CD4-positive, alpha-beta memory T cell (primary cell): ENCODE data around the gene KIAA1614. TPM values are rescaled to one million over a fixed set of nuclear protein-coding genes. Genes with fewer than 3 reads are reported as not detected.

Experiments
- CTCF ChIA-PET: fragments of 350-600 bp; sonication (Branson Sonifier 250); formaldehyde crosslinking; loops from one replicate; lab custom pipeline; 2021; ENCODE audit warnings: inconsistent platforms; ENCODE audit not compliant: partially characterized antibody; lab: Charles Lee
- POLR2A ChIA-PET: fragments of 350-600 bp; sonication (Branson Sonifier 250); formaldehyde crosslinking; loops from one replicate; lab custom pipeline; 2021; ENCODE audit not compliant: partially characterized antibody; lab: Charles Lee
- DNase-seq, 5 donors: peaks; one replicate each; pipeline versions ENCODE4 v3.0.0 to v3.0.0-alpha.2; 2020 to 2022; ENCODE audit warnings: mixed read lengths in 1 of 5
- H3K27ac ChIP-seq: one replicate; pipeline ENCODE4 v1.7.0; 2013; ENCODE audit warnings: low read depth, low read length
- H3K27me3 ChIP-seq: 2 replicates; pipeline ENCODE4 v1.7.0; 2013; ENCODE audit warnings: mild to moderate bottlenecking, low read length, moderate library complexity; ENCODE audit not compliant: insufficient read depth
- H3K36me3 ChIP-seq: 2 replicates; pipeline ENCODE4 v1.7.0; 2013; ENCODE audit warnings: mild to moderate bottlenecking, low read length, moderate library complexity; ENCODE audit not compliant: insufficient read depth
- H3K4me1 ChIP-seq: 2 replicates; pipeline ENCODE4 v1.7.0; 2013; ENCODE audit warnings: mild to moderate bottlenecking, low read length, moderate library complexity; ENCODE audit not compliant: insufficient read depth
- H3K4me3 ChIP-seq, 2 donors: one replicate each; pipeline ENCODE4 v1.7.0; 2013; ENCODE audit warnings: low read length in 2 of 2, mild to moderate bottlenecking in 1 of 2
- H3K9me3 ChIP-seq, 2 donors: one replicate each; pipeline ENCODE4 v1.7.0; 2013; ENCODE audit warnings: low read length in 2 of 2, control low read depth in 1 of 2; ENCODE audit not compliant: control insufficient read depth in 1 of 2
- H3K27ac Mint-ChIP-seq, 7 donors: one replicate each; pipeline ENCODE4 v1.8.0; 2020 to 2021; ENCODE audit warnings: mixed read lengths in 7 of 7, mild to moderate bottlenecking in 6 of 7, inconsistent platforms in 3 of 7, moderate library complexity in 3 of 7
- H3K27me3 Mint-ChIP-seq, 2 donors: one replicate each; pipeline ENCODE4 v1.8.0; 2020 to 2021; ENCODE audit warnings: mixed read lengths in 2 of 2
- H3K36me3 Mint-ChIP-seq, 2 donors: one replicate each; pipeline ENCODE4 v1.8.0; 2020 to 2021; ENCODE audit warnings: mixed read lengths in 2 of 2, inconsistent platforms in 1 of 2, mild to moderate bottlenecking in 1 of 2
- H3K4me1 Mint-ChIP-seq, 4 donors: one replicate each; pipeline ENCODE4 v1.8.0; 2020 to 2021; ENCODE audit warnings: mixed read lengths in 4 of 4, mild to moderate bottlenecking in 1 of 4
- H3K4me3 Mint-ChIP-seq, 8 donors: one replicate each; pipeline ENCODE4 v1.8.0; 2020 to 2021; ENCODE audit warnings: mixed read lengths in 8 of 8, mild to moderate bottlenecking in 7 of 8, moderate library complexity in 6 of 8, inconsistent platforms in 3 of 8
- H3K9me3 Mint-ChIP-seq, 8 donors: one replicate each; pipeline ENCODE4 v1.8.0; 2020 to 2021; ENCODE audit warnings: mixed read lengths in 8 of 8, mild to moderate bottlenecking in 5 of 8, inconsistent platforms in 3 of 8, moderate library complexity in 1 of 8
- intact Hi-C: fragments of 100-400 bp; cut with micrococcal nuclease; formaldehyde crosslinking; loops from one replicate; pipeline ENCODE4 v1.15.1; 2023
- polyA plus RNA-seq, 2 donors: library from polyadenylated mRNA; unstranded; fragments of 300-500 nt; fragmentation: Illumina TruSeq; gene quantifications; one replicate each; pipeline ENCODE4 v1.2.3, GENCODE V29; 2021
- total RNA-seq, 2 experiments: library from RNA; stranded (reverse); gene quantifications; one replicate each; pipeline ENCODE4 v1.2.3, GENCODE V29; 2021

KIAA1614 gene
- total and polyA plus RNA-seq, 4 experiments from 2014 or later, result 0.12 to 0.61 TPM; not detected in 2

- POLR2A ChIA-PET, result interaction anchor here (0.8 kb wide), 1 partner anchor 39 kb away, joined by 3 read pairs; no protein-coding TSS in a partner anchor
These were observed 69.7 kb downstream of the KIAA1614 start for GRCh38 chr1:180982422-180982821.

DNA sequence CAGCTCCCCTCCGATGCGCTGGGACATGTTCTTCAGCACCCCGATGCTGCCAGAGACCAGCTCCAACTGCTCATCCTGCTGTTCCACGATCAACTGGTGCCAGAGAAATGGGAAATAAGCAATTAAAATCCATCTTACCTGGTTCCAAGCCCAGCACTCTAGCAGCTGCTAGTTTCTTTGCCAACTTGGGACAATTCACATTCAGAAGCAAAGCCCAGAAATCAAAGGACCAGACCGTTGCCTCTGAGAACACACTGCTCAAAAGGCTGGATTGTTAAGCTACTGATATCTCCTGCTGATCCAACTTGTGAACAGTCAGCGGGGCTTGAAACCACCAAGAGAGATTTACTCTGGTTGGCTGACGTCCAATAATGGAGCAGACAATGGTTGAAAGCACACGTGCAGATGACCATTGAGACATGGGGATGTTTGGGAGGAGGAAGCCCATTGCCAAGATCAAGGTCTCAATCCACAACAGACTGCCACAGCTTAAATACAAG is 75.6 kb downstream of the KIAA1614 start:
- Mint-ChIP-seq H3K36me3 (peaks cover 68 to 85% of the 10 kb centered on the region in 2 donors), H3K9me3 (no peaks in the 10 kb centered on the region), H3K4me1 (peaks cover 0 to 3% (median 2%) of the 10 kb centered on the region in 4 donors), H3K27ac (no peak overlapping the region), H3K27me3 (no peaks in the 10 kb centered on the region), H3K4me3 (no peak overlapping the region)
- Histone ChIP-seq H3K27me3 (no peaks in the 10 kb centered on the region), H3K4me1 (no peaks in the 10 kb centered on the region), H3K27ac (no peak overlapping the region), H3K4me3 (no peak overlapping the region), H3K9me3 (no peaks in the 10 kb centered on the region), H3K36me3 (peaks cover 71% of the 10 kb centered on the region)
- intact Hi-C loops, result no loop called here
- CTCF ChIA-PET, result interaction anchor here (1.6 kb wide), 1 partner anchor 473 kb away, joined by 4 read pairs; no protein-coding TSS in a partner anchor
- POLR2A ChIA-PET, result interaction anchor here (0.9 kb wide), 1 partner anchor 34 kb away, joined by 3 read pairs; no protein-coding TSS in a partner anchor
- no peak for DNase-seq

More at GRCh38 chr1:180982422-180982821, 69.7 kb downstream of the KIAA1614 start:
- Mint-ChIP-seq H3K27me3 (no peaks in the 10 kb centered on the region), H3K36me3 (peaks cover 61 to 80% of the 10 kb centered on the region in 2 donors), H3K9me3 (no peaks in the 10 kb centered on the region), H3K4me1 (peaks cover 10 to 22% (median 18%) of the 10 kb centered on the region in 4 donors), H3K4me3 (no peak overlapping the region), H3K27ac (peak overlapping the region in 3 of 7 donors; percentile 5 to 24 (median 21))
- Histone ChIP-seq H3K9me3 (no peaks in the 10 kb centered on the region), H3K36me3 (peaks cover 31% of the 10 kb centered on the region), H3K27me3 (no peaks in the 10 kb centered on the region), H3K27ac (no peak overlapping the region), H3K4me1 (peaks cover 8% of the 10 kb centered on the region), H3K4me3 (no peak overlapping the region)
- no peak for DNase-seq
- intact Hi-C loops, result no loop called here
- CTCF ChIA-PET, result interaction anchor here (0.8 kb wide), 1 partner anchor 9 kb away, joined by 3 read pairs; no protein-coding TSS in a partner anchor

- peaks cover 48 to 68% of the 10 kb centered on the region in 2 donors for H3K36me3 Mint-ChIP-seq
- CTCF ChIA-PET, result no interaction called here
- H3K36me3 ChIP-seq, result peaks cover 27% of the 10 kb centered on the region
These were observed 81.6 kb downstream of the KIAA1614 start for GRCh38 chr1:180994262-180994661.

DNA sequence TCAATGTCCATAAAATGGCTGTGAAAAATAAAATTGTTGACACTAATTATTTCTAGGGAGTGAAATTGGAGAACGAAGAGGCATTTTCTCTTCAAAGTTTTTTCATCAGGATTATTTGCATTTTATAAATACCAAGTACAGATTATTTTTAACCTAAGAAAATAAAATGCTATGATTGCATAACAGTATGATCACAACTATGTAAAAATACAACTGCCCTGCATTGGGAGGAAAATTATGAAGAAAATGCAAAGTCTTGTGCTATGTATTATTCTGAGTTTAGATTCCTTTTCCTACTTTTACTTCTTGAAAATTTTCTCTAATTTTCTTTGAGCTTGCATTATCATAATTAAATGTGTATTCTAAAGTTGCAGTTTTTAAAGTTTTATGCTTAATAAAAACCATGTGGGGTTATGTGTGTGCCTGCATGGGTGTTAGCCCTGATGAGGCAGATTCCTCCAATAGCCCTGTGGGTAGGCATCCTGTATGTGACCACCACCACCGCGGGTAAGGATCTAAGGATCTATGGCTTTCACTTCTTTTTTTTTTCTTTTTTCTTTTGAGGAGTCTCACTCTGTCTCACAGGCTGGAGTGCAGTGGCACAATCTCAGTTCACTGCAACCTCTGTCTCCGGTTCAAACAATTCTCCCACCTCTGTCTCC is 85.3 kb downstream of the KIAA1614 start:
- CTCF ChIA-PET, result no interaction called here
- no peaks in the 10 kb centered on the region for H3K27me3 Mint-ChIP-seq
- H3K36me3 ChIP-seq, result peaks cover 6% of the 10 kb centered on the region
- no peak for DNase-seq
- H3K9me3 Mint-ChIP-seq, result peaks cover 0 to 2% (median 0%) of the 10 kb centered on the region in 8 donors
- no peaks in the 10 kb centered on the region for H3K4me1 ChIP-seq
- peak overlapping the region in 1 of 8 donors; percentile 31 for H3K4me3 Mint-ChIP-seq
- intact Hi-C loops, result no loop called here
- no peaks in the 10 kb centered on the region for H3K27me3 ChIP-seq
- H3K4me1 Mint-ChIP-seq, result peaks cover 3 to 7% (median 6%) of the 10 kb centered on the region in 4 donors
- H3K36me3 Mint-ChIP-seq, result peaks cover 48 to 64% of the 10 kb centered on the region in 2 donors
- H3K9me3 ChIP-seq, result no peaks in the 10 kb centered on the region
- POLR2A ChIA-PET, result interaction anchor here (1.5 kb wide), 1 partner anchor 24 kb away, joined by 3 read pairs; no protein-coding TSS in a partner anchor
- H3K27ac ChIP-seq, result no peak overlapping the region
- H3K4me3 ChIP-seq, result no peak overlapping the region
- peak overlapping the region in 1 of 7 donors; percentile 37 for H3K27ac Mint-ChIP-seq

More at GRCh38 chr1:180994262-180994661, 81.6 kb downstream of the KIAA1614 start:
- Mint-ChIP-seq H3K4me1 (peaks cover 0 to 5% (median 5%) of the 10 kb centered on the region in 4 donors), H3K27me3 (no peaks in the 10 kb centered on the region), H3K4me3 (no peak overlapping the region), H3K27ac (peak overlapping the region in 4 of 7 donors; percentile 0 to 83 (median 36)), H3K9me3 (no peaks in the 10 kb centered on the region)
- POLR2A ChIA-PET, result no interaction called here
- intact Hi-C loops, result no loop called here
- H3K27ac ChIP-seq, result no peak overlapping the region
- no peaks in the 10 kb centered on the region for H3K27me3 ChIP-seq
- no peaks in the 10 kb centered on the region for H3K9me3 ChIP-seq
- no peaks in the 10 kb centered on the region for H3K4me1 ChIP-seq
- no peak for DNase-seq
- H3K4me3 ChIP-seq, result no peak overlapping the region

Other genes starting within 250 kb of the KIAA1614 start
- 10 to 100 TPM; 21.3 to 21.7 TPM for gene STX6, start 110.0 kb downstream of the KIAA1614 start, total RNA-seq
- 10 to 100 TPM in 1 of 2 donors, 1 to 10 TPM in 1; 7.8 to 11.5 TPM for gene STX6, start 110.0 kb downstream of the KIAA1614 start, polyA plus RNA-seq
- gene MR1, start 121.1 kb downstream of the KIAA1614 start, total RNA-seq, result 10 to 100 TPM; 31.8 to 33.2 TPM
- 10 to 100 TPM; 31.5 to 38.6 TPM for gene MR1, start 121.1 kb downstream of the KIAA1614 start, polyA plus RNA-seq
- 10 to 100 TPM; 28.0 to 29.3 TPM for gene IER5, start 175.8 kb downstream of the KIAA1614 start, total RNA-seq
- gene IER5, start 175.8 kb downstream of the KIAA1614 start, polyA plus RNA-seq, result 10 to 100 TPM; 11.0 to 18.9 TPM